Effector memory CD4-positive, alpha-beta T cell (primary cell): ENCODE measurements around the gene CTAG1B.
"Not testable (repeated sequence)": the region's sequence is repeated elsewhere in the genome, so short reads cannot be mapped to it uniquely, and the experiment has no call there.

Source experiments
- DNase-seq, 3 donors: peaks; one replicate each; pipeline ENCODE4 v3.0.0-alpha.2; 2020
- H3K27ac ChIP-seq: 2 replicates; pipeline ENCODE4 v1.7.0; 2013; ENCODE audit warnings: mild to moderate bottlenecking, low read length, moderate library complexity; ENCODE audit not compliant: insufficient read depth, poor library complexity, severe bottlenecking
- H3K27me3 ChIP-seq: replicated peaks from 2 replicates; pipeline ENCODE4 v1.7.0; 2013; ENCODE audit warnings: mild to moderate bottlenecking, low read length; ENCODE audit not compliant: insufficient read depth, control insufficient read depth, poor library complexity, severe bottlenecking
- H3K36me3 ChIP-seq: 2 replicates; pipeline ENCODE4 v1.7.0; 2013; ENCODE audit warnings: mild to moderate bottlenecking, low read length, moderate library complexity; ENCODE audit not compliant: control insufficient read depth, insufficient read depth
- H3K4me1 ChIP-seq: 2 replicates; pipeline ENCODE4 v1.7.0; 2013; ENCODE audit warnings: low read length, mild to moderate bottlenecking; ENCODE audit not compliant: control insufficient read depth, insufficient read depth, poor library complexity, severe bottlenecking
- H3K4me3 ChIP-seq: 2 replicates; pipeline ENCODE4 v1.7.0; 2013; ENCODE audit warnings: low read length, low read depth, mild to moderate bottlenecking; ENCODE audit not compliant: insufficient read depth, poor library complexity, severe bottlenecking
- H3K9me3 ChIP-seq: 2 replicates; pipeline ENCODE4 v1.7.0; 2013; ENCODE audit warnings: mild to moderate bottlenecking, low read length, moderate library complexity; ENCODE audit not compliant: control insufficient read depth
- total RNA-seq, 3 donors: gene quantifications; one replicate each; lab custom pipeline; 2026; lab: John Stamatoyannopoulos, UW

CTAG1B gene
- 0 reads per million in 3 donors for total RNA-seq

DNA sequence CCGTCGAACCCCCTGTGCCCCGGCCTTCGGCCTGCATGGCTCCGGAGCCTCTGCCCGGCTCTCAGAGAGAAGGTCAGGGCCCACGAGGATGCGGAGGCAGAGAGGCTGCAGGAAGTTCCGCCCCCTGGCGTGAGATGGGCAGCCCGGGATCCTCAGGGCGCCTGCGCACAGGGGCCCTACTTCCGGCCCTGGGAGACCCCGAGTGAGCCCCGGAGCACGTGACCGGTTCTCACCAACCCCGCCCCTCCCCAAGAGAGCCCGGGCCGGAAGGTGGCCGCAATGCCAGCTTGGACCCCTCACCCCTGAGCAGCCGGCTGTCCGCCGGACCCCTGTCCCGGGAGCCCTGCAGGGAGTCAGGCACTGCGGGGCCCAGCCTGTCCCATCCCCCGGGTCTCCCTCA lies at the start of gene CTAG1B:
Gene CTAG1B, minus strand, starts transcription at position 101 of the 400 bp plus-strand sequence. Its CDS starts 64 bp downstream, at position 37.
- not testable (repeated sequence) for H3K27ac ChIP-seq, H3K4me3 ChIP-seq, DNase-seq, H3K9me3 ChIP-seq, H3K4me1 ChIP-seq, H3K27me3 ChIP-seq, H3K36me3 ChIP-seq

DNA sequence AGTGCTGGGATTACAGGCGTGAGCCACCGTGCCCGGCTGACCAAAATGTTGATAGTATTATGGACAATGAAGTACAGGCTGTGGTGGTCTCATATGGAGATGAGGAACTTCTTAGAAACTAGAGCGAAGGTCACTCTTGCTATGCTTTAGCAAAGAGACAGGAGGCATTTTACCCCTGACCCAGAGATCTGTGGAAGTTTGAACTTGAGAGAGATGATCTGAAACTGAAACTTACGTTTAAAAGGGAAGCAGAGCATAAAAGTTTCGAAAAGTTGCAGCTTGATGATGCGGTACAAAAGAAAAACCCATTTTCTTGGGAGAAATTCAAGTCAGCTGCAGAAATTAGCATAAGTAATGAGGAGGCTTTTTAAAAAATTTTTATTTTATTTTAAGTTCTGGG lies 42.8 kb upstream of the CTAG1B start:
- DNase-seq: no peak
- no peaks in the 10 kb centered on the region for H3K4me1 ChIP-seq
- no peaks in the 10 kb centered on the region for H3K36me3 ChIP-seq
- no peaks in the 10 kb centered on the region for H3K27me3 ChIP-seq
- H3K9me3 ChIP-seq: no peaks in the 10 kb centered on the region
- no peak overlapping the region for H3K27ac ChIP-seq
- H3K4me3 ChIP-seq: no peak overlapping the region

DNA sequence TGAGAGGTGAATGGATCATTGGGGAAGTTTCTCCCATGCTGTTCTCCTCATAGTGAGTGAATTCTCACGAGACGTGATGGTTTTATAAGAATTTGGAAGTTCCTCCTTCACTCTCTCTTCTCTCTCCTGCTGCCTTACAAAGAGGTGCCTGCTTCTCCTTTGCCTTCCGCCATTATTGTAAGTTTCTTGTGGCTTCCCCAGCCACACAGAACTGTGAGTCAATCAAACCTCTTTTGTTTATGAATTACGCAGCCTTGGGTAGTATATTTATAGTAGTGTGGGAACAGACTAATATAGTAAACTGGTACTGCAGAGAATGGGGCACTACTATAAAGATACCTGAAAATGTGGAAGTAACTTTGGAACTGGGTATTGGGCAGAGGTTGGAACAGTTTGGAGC lies 42.1 kb upstream of the CTAG1B start:
- Histone ChIP-seq H3K4me3 (no peak overlapping the region), H3K36me3 (no peaks in the 10 kb centered on the region), H3K27ac (no peak overlapping the region), H3K27me3 (no peaks in the 10 kb centered on the region), H3K4me1 (no peaks in the 10 kb centered on the region), H3K9me3 (no peaks in the 10 kb centered on the region)
- no peak for DNase-seq

GRCh38 chrX:154660541-154660940 lies 41.5 kb upstream of the CTAG1B start:
- Histone ChIP-seq H3K27ac (no peak overlapping the region), H3K4me3 (no peak overlapping the region)

DNA sequence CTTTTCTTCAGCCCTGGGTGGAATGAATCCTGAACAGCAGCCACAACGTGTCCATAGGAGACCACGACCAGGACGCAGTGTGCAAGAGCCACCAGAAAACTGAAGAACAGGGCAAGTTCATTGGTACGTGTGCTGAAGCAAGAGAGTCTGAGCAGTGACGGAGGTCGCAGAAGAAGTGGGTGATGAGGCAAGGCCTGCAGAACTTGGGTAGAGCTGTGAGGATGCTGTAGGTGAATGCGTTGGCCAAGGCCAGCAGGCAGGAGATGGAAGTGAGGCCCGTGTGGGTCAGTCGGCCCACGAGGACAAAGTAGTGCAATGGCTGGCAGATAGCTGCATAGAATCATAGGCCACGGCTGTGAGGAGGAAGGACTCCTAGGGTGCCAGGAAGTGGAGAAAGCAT lies 39.9 kb upstream of the CTAG1B start:
- Histone ChIP-seq H3K27ac (no peak overlapping the region), H3K27me3 (no peaks in the 10 kb centered on the region), H3K36me3 (no peaks in the 10 kb centered on the region), H3K4me1 (no peaks in the 10 kb centered on the region), H3K9me3 (no peaks in the 10 kb centered on the region), H3K4me3 (no peak overlapping the region)
- no peak for DNase-seq

More at GRCh38 chrX:154660541-154660940, 41.5 kb upstream of the CTAG1B start:
- Histone ChIP-seq H3K9me3 (no peaks in the 10 kb centered on the region), H3K36me3 (no peaks in the 10 kb centered on the region), H3K4me1 (no peaks in the 10 kb centered on the region), H3K27me3 (no peaks in the 10 kb centered on the region)
- DNase-seq: no peak

DNA sequence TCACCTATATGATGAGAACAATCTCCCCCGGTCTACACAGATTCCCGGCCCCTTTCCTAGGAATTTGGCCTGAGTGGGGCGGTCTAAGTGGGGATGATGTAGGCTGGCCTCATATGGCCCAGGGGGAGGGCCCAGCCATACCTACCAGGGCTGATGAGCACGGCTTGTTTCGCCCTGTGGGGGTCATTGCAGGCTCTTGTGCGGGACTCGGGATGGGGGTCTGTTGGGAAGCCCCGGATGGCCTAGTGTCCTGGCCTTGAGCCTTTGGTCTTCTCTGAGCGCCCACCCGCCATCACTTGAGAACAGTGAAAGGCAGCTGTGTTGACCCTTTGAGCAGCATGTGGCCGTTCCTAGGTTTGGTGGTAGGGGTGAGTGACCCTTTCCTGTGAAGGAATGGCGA lies 39.1 kb upstream of the CTAG1B start:
- no peak overlapping the region for H3K4me3 ChIP-seq
- H3K27me3 ChIP-seq: no peaks in the 10 kb centered on the region
- H3K4me1 ChIP-seq: no peaks in the 10 kb centered on the region
- H3K36me3 ChIP-seq: no peaks in the 10 kb centered on the region
- no peak for DNase-seq
- no peaks in the 10 kb centered on the region for H3K9me3 ChIP-seq
- H3K27ac ChIP-seq: no peak overlapping the region

DNA sequence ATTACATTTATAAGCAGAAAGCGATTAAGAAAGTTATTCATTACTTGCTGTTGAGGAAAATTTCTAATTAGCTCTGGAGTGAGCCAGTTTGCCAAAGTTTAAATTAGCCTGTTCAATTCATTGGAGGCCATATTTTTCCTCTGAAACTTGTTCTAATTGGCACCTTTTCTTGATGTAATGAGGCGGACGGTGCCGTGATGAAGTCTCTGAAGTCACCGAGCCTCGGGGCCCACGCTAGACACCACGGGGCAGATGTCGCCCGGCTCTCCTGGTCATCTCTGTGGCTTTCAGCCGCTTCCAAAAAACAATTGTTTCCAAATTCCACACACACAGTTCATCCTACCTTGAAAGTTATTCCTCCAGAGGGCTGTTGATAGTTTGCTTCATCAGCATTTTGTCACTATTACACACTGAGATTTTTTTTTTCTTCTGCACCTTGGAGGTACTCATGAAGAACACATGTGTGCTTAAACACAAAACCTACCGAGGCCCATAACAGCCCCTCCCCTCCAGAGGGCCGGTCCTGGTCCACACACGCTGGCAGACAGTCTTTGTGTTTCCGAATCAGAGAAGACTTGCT lies 38.2 kb upstream of the CTAG1B start:
- Histone ChIP-seq H3K4me1 (no peaks in the 10 kb centered on the region), H3K27ac (no peak overlapping the region), H3K4me3 (no peak overlapping the region), H3K9me3 (no peaks in the 10 kb centered on the region), H3K36me3 (no peaks in the 10 kb centered on the region), H3K27me3 (no peaks in the 10 kb centered on the region)
- DNase-seq: no peak

DNA sequence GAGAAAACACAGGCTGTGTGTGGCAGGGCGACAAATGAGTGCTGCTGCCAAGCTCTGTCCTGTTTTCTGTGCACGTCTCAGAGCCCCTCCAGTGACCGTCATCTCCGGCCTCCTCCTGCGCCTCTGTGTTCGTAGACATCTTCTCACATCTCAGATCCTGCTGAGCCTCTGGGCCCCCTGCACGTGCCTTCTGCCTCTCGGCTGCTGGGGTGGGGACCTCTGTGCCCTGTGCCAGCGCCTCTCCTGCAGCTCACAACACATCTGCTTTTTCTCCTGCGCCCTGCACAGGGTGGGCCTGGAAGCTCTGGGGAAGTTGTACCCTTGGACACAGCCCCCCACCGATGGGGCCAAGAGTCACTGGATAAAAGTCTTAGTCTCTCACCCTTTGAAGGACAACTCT lies 36.7 kb upstream of the CTAG1B start:
- Histone ChIP-seq H3K27ac (no peak overlapping the region), H3K9me3 (no peaks in the 10 kb centered on the region), H3K27me3 (no peaks in the 10 kb centered on the region), H3K4me3 (no peak overlapping the region), H3K4me1 (no peaks in the 10 kb centered on the region), H3K36me3 (no peaks in the 10 kb centered on the region)
- DNase-seq: no peak

- Histone ChIP-seq H3K4me1 (no peaks in the 10 kb centered on the region), H3K27ac (no peak overlapping the region), H3K4me3 (no peak overlapping the region), H3K9me3 (no peaks in the 10 kb centered on the region), H3K27me3 (no peaks in the 10 kb centered on the region), H3K36me3 (no peaks in the 10 kb centered on the region)
- no peak for DNase-seq
These were observed 36.3 kb upstream of the CTAG1B start for GRCh38 chrX:154655346-154655745.

DNA sequence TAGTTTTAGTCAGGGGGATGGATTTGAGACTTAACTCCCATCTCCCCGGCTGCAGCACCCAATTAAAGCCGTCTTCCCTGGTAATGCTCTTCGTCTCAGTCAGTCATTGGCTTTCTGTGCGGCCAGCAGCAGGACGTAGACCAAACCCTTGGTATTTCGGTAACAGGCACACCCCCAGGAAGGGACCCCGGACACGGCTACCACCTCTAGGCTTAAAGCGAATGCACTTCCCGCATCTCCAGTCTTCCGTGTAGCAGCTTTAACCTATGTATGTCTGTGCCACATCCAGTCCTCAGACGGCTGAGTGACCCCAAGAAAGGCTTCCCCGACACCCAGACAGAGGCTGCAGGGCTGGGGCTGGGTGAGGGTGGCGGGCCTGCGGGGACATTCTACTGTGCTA lies 35.8 kb upstream of the CTAG1B start:
- Histone ChIP-seq H3K4me1 (no peaks in the 10 kb centered on the region), H3K27ac (no peak overlapping the region), H3K36me3 (no peaks in the 10 kb centered on the region), H3K27me3 (no peaks in the 10 kb centered on the region), H3K4me3 (no peak overlapping the region), H3K9me3 (no peaks in the 10 kb centered on the region)
- no peak for DNase-seq
